Glomerular visceral epithelial cell (primary cell): ENCODE results near the gene RAD52.

Source experiments
- DNase-seq: peaks from one replicate; pipeline ENCODE4 v3.0.0-alpha.2; 2016; ENCODE audit errors: extremely low spot score

The RAD52 gene

GRCh38 chr12:949453-950191, at the start of gene RAD52:
Gene RAD52, minus strand, starts transcription at chr12:949694. Its CDS starts 16,636 bp downstream, at chr12:933058.
- peak; percentile 99 for DNase-seq

- peak; percentile 7 for DNase-seq
Measured at GRCh38 chr12:998020-998874, 48.8 kb upstream of the RAD52 start.

DNA sequence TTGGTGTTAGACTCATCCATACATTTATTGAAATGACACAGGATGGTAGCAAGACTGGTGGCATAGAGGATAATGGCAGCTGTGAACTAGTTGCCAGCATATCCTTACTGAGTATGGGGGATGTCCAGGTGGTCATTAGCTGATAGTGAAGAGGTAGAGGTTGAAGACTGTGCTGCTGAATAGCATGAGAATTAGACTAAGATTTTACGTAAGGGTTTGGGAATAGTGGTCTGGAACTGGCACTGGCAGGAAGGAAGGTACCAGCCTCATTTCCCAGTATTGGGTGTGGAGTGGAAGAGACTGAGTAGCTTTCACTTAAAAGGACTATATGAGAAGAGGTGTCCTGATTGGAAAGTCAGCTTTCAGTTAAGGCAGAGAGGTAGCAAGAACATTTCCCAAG, 48.0 kb upstream of the RAD52 start:
- no peak for DNase-seq

DNA sequence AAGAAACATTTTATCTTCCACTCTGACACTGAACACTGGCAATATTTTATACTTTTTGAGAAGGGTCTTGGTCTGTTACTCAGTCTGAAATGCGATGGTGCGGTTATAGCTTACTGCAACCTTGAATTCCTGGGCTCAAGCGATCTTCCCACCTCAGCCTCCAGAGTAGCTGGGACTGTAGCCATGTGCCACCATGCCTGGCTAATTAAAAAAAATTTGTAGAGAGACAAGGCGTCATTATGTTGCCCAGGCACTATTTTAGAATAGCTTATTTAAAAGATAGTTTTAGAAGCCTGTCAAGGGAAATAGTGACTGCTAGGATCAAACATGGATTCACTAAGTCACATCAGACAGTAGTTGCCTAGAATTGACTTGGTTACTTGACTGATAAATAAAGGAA, 47.4 kb upstream of the RAD52 start:
- DNase-seq = no peak

GRCh38 chr12:992647-993046, 43.2 kb upstream of the RAD52 start:
- no peak for DNase-seq

DNA sequence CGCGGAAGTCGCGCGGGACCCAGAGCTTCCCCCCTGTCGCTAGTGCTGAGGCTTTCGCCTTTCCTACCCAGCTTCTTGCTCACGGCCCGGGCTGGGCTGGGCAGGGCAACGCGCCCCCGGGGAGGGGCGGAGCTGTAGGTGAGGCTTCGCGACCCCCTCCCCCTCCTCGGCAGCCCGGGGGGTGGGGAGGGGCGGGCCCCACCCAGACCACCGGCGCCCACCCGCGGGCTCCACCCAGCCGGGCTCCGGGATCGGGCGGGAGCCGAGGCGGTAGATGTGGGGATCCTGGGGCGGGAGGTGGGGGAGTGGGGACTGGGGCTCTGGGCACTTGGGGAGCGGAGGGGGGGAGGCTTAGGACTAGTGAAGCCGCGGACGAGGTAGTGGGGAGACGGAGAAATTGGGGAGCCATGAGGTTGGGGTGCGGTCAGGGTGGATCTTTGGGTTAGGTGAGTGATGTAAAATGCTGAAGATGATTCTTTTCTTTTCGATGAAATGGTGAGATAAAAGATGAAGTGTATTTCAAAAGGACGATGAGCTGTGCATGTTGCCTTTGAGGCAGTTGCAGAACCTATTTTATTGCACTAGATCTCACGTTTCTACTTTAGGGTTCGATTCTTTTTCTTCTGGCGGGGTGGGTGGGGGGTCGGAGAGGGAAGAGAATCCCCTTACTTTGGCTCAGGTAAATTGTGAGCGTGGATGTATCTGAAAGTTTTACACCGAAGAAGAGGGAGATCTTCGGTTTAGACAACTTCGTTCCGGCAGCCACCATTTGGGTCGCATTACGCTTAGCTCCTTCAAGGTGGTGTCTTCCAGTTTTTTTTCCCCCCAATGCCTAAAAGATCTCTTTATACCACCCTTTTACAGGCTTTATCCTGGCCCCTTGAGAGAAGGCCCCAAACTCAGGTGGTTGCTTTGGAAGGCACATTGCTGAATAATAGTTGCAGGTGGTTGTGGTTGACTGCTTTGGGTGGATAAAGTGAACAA, 42.1 kb upstream of the RAD52 start:
- DNase-seq = peak; percentile 14

- peak; percentile 84 for DNase-seq
Measured at GRCh38 chr12:990661-991349, 41.3 kb upstream of the RAD52 start, which contains the start of gene ERC1. Gene ERC1, plus strand, starts transcription at chr12:991223. Its CDS starts 36,681 bp downstream, at chr12:1027904.

GRCh38 chr12:989751-990660, 40.5 kb upstream of the RAD52 start:
- DNase-seq = peak; percentile 57

GRCh38 chr12:989051-989450, 39.6 kb upstream of the RAD52 start:
- no peak for DNase-seq

- no peak for DNase-seq
Measured at GRCh38 chr12:988646-989045, 39.2 kb upstream of the RAD52 start.

GRCh38 chr12:981961-982360, 32.5 kb upstream of the RAD52 start:
- DNase-seq = no peak

DNA sequence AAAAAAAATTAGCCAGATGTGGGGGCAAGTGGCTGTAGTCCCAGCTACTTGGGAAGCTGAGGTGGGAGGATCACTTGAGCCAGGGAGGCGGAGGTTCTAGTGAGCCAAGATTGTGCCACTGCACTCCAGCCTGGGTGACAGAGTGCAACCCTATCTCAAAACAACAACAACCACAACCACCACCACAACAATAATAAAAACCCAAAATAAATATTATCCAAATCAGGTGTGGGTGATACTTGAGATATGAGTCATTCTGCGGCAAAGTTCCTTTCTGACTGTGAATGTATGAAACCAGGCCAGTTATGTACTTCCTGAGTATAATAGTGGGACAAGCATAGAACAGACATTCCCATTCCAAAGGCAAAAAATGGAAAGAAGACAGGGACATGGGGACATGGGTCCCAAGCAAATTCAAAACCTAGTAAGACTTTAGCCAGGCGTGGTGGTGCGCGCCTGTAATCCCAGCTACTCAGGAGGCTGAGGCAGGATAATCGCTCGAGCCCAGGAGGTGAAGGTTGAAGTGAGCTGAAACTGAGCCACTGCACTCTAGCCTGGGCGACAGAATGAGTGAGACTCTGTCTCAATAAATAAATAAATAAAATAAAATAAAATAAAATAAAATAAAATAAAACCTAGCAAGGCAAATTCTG, 31.8 kb upstream of the RAD52 start:
- DNase-seq = peak; percentile 16

DNA sequence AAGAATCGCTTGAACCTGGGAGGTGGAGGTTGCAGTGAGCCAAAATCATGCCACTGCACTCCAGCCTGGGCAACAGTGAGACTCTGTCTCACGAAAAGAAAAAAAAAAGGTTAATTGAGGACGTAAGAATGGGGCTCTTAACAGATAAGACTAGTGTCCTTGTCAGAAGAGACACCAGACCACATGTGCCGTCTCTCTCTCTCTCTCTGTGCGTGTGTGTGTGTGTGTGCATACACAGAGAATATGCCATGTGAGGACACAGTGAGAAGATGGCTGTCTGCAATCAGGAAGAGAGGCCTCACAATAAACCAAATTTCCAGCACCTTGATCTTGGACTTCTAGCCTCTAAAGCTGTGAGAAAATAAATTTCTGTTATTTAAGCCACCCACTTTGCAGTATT, 29.9 kb upstream of the RAD52 start:
- no peak for DNase-seq

- no peak for DNase-seq
Measured at GRCh38 chr12:977156-977555, 27.7 kb upstream of the RAD52 start.

- no peak for DNase-seq
Measured at GRCh38 chr12:976644-977043, 27.1 kb upstream of the RAD52 start.

GRCh38 chr12:974271-974862, 24.9 kb upstream of the RAD52 start:
- DNase-seq = no peak

DNA sequence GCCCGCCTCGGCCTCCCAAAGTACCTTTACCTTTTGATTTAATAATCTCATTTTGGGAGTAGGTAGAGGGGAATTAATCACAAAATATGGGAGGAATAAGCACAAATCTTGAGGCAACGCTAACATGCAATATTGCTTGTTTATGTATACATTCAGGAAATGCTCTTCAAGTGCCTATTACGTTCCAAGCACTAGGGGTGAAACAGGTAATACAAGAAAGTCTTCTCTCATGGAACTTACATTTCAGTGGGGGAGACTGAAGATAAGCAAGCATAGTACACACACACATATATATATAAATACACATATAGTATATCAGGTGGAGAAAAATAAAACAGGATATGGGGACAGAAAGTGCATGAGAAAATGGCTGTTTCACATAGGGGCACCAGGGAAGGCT, 22.5 kb upstream of the RAD52 start:
- DNase-seq = no peak

GRCh38 chr12:969821-970220, 20.3 kb upstream of the RAD52 start:
- DNase-seq = no peak

- no peak for DNase-seq
Measured at GRCh38 chr12:968545-968944, 19.1 kb upstream of the RAD52 start.
